A673 (cell line): ENCODE measurements around the gene DEDD2. TPM values are rescaled to one million over a fixed set of nuclear protein-coding genes. Genes with fewer than 3 reads are reported as not detected.

ENCODE experiments used
- BruUV-seq: library from RNA; stranded (reverse); fragments of 400-500 nt; replicated peaks from 2 replicates; lab custom pipeline; 2021; lab: Mats Ljungman, UMichigan
- CTCF ChIA-PET: fragments of 300-600 bp; sonication (Branson Sonifier 250); formaldehyde crosslinking; loops from one replicate; lab custom pipeline; 2022; ENCODE audit warnings: antibody characterized with exemption; lab: Charles Lee
- POLR2A ChIA-PET: fragments of 300-600 bp; sonication (Branson Sonifier 250); formaldehyde crosslinking; loops from one replicate; lab custom pipeline; 2022; ENCODE audit warnings: antibody characterized with exemption; ENCODE audit not compliant: low non-redundant PET; lab: Charles Lee
- DNase-seq: peaks from one replicate; pipeline ENCODE4 v3.0.0-alpha.2; 2015; ENCODE audit warnings: low spot score
- H3K27ac ChIP-seq: fragments of 200-600 bp; sonication (generic); 2 replicates; pipeline ENCODE4 v1.5.1; 2016; ENCODE audit warnings: mixed run types, low read depth, mild to moderate bottlenecking, mixed read lengths, antibody characterized with exemption, low read length; ENCODE audit not compliant: poor library complexity, severe bottlenecking
- H3K27me3 ChIP-seq: fragments of 200-600 bp; sonication (generic); replicated peaks from 2 replicates; pipeline ENCODE4 v1.6.1; 2017; ENCODE audit warnings: mixed run types, low read depth, mild to moderate bottlenecking, mixed read lengths, antibody characterized with exemption, low read length; ENCODE audit not compliant: insufficient read depth, poor library complexity
- H3K36me3 ChIP-seq: fragments of 200-600 bp; sonication (generic); 2 replicates; pipeline ENCODE4 v1.6.1; 2016; ENCODE audit warnings: mixed run types, mild to moderate bottlenecking, mixed read lengths, antibody characterized with exemption, low read length; ENCODE audit not compliant: insufficient read depth, poor library complexity, severe bottlenecking
- H3K4me1 ChIP-seq: fragments of 200-600 bp; sonication (generic); 2 replicates; pipeline ENCODE4 v1.6.1; 2017; ENCODE audit warnings: mixed run types, mild to moderate bottlenecking, mixed read lengths, antibody characterized with exemption, low read length; ENCODE audit not compliant: insufficient read depth, poor library complexity, severe bottlenecking
- H3K4me3 ChIP-seq: fragments of 200-600 bp; sonication (generic); 2 replicates; pipeline ENCODE4 v1.5.1; 2016; ENCODE audit warnings: low read depth, mixed run types, mild to moderate bottlenecking, mixed read lengths, low read length; ENCODE audit not compliant: poor library complexity, severe bottlenecking
- H3K9me3 ChIP-seq: fragments of 200-600 bp; sonication (generic); 2 replicates; pipeline ENCODE4 v1.6.1; 2016; ENCODE audit warnings: mixed run types, low read depth, mild to moderate bottlenecking, mixed read lengths, antibody characterized with exemption, low read length; ENCODE audit not compliant: poor library complexity, severe bottlenecking
- EZH2 ChIP-seq: fragments of 200-600 bp; sonication (generic); IDR thresholded peaks from 2 replicates; pipeline ENCODE4 v1.6.1; 2017; ENCODE audit warnings: borderline replicate concordance, low read depth, mild to moderate bottlenecking, mixed read lengths, antibody characterized with exemption, low read length; ENCODE audit not compliant: poor library complexity, severe bottlenecking
- intact Hi-C: fragments of 100-400 bp; cut with micrococcal nuclease; formaldehyde crosslinking; loops from one replicate; pipeline ENCODE4 v1.10.0; 2022; ENCODE audit not compliant: unreplicated experiment
- total RNA-seq: library from RNA; stranded (reverse); gene quantifications from 2 replicates; pipeline ENCODE4 v1.2.3, GENCODE V29; 2021
- TF ChIP-seq, protein P1 (sequence below): fragments of 300-800, 200-600 bp; sonication (generic); conservative IDR thresholded peaks from 2 replicates; pipeline ENCODE4 v1.5.1; 2017; ENCODE audit warnings: low read depth, mild to moderate bottlenecking, antibody characterized with exemption, low read length, moderate library complexity, mixed read lengths

Gene DEDD2
- total RNA-seq, 1 experiment from 2014 or later: 32.1 TPM

- no TSS peak for BruUV-seq
- Histone ChIP-seq H3K27ac (peak overlapping the region; percentile 52), H3K4me3 (no peak overlapping the region), H3K4me1 (peaks cover 63% of the 10 kb centered on the region), H3K27me3 (no peaks in the 10 kb centered on the region), H3K9me3 (no peaks in the 10 kb centered on the region), H3K36me3 (peaks cover 23% of the 10 kb centered on the region)
- POLR2A ChIA-PET: interaction anchor here (0.7 kb wide), 2 partner anchors 58 to 155 kb away, joined by 3 read pairs; no protein-coding TSS in a partner anchor
- TF ChIP-seq, protein P1, sequence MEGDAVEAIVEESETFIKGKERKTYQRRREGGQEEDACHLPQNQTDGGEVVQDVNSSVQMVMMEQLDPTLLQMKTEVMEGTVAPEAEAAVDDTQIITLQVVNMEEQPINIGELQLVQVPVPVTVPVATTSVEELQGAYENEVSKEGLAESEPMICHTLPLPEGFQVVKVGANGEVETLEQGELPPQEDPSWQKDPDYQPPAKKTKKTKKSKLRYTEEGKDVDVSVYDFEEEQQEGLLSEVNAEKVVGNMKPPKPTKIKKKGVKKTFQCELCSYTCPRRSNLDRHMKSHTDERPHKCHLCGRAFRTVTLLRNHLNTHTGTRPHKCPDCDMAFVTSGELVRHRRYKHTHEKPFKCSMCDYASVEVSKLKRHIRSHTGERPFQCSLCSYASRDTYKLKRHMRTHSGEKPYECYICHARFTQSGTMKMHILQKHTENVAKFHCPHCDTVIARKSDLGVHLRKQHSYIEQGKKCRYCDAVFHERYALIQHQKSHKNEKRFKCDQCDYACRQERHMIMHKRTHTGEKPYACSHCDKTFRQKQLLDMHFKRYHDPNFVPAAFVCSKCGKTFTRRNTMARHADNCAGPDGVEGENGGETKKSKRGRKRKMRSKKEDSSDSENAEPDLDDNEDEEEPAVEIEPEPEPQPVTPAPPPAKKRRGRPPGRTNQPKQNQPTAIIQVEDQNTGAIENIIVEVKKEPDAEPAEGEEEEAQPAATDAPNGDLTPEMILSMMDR: no peak
- TF ChIP-seq EZH2: no peak
- CTCF ChIA-PET: interaction anchor here (3.3 kb wide), 1 partner anchor 32 kb away, joined by 27 read pairs; no protein-coding TSS in a partner anchor
- DNase-seq: no peak
- intact Hi-C loops: no loop called here
Measured at GRCh38 chr19:42247640-42248199, 30.2 kb upstream of the DEDD2 start.

DNA sequence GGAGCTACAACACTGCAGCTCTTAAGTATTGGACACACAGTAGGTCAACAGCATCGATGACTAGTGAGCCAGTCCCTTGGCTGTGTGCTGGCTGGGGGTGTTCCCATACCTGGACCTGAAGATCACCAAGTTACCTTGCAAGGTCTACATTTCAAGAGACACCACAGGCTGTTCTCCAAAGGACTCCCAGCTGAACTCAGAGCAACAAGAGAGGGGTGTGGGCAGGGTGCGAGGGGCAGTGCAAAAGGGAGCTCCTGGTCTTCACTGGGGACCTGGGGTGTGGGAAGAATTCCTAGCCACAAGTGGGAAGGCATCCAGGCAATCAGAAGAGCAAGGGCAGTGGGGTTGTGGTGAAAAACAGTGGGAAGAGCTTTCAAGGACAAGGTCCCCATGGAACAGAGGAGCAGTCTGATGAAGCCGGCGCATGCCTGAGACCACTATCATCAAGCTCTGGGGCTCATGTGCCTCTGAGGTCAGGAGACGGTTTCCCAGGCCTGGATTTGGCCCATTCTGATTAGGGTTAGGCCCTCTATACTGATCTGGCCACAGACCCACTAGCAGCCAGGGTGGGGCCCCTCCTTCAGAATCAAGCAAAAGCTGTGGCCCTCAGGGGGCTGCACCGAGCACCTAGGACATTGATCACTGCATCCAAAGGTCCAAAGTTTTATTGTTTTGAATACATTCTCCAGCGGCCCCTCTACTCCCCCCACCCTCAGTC lies 29.6 kb upstream of the DEDD2 start:
- H3K36me3 ChIP-seq: peaks cover 23% of the 10 kb centered on the region
- H3K9me3 ChIP-seq: no peaks in the 10 kb centered on the region
- BruUV-seq: no TSS peak
- DNase-seq: no peak
- H3K27me3 ChIP-seq: no peaks in the 10 kb centered on the region
- H3K27ac ChIP-seq: peak overlapping the region; percentile 60
- ChIA-PET POLR2A (interaction anchor here (0.7 kb wide), 1 partner anchor 58 kb away, joined by 3 read pairs; no protein-coding TSS in a partner anchor), CTCF (interaction anchor here (0.6 to 3.3 kb wide), 3 partner anchors 9 to 33 kb away, joined by 3 to 27 read pairs (median 3); no protein-coding TSS in a partner anchor)
- peaks cover 57% of the 10 kb centered on the region for H3K4me1 ChIP-seq
- intact Hi-C loops: loop anchor here (1.0 kb wide), 2 partner anchors 32 to 78 kb away; partner anchors contain the start of gene MEGF8
- TF ChIP-seq EZH2: no peak
- TF ChIP-seq, protein P1: no peak
- H3K4me3 ChIP-seq: no peak overlapping the region

DNA sequence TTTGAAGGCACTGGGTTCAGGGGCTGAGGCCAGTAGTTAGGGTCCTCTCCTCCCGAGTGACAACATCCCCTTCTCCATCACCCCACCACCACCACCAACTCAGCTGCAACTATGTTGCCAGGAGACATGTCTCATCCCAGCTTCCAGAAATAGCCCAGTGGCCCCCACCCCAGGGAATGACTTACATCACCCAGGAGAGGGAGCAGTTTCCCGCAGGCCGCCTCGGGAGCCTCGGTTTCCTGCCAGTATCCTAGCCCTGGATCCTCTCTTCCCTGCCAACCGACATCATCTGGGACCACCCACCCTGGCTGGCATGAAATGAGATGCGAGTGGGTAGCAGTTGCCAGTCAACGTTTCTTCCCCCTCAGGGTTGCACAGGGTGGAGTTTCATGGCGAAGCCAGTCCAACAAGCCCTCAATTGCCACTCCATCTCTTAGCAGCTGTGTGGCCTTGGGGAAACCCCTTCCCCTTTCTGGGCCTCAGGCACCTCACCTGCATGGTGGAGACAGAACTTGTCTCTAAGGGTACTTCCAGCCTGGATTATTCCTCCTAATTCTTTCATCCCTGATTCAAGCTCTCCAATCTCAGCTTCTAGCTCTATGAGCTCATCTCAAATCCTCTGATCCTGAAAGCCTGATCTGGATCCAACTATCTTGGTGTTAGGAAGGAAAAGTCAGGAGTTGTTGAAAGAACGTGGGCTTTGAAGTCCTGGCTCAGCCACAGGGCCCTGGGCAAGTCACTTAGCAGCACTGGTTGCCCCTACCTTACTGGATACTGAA lies 28.9 kb upstream of the DEDD2 start:
- Histone ChIP-seq H3K4me1 (peaks cover 52% of the 10 kb centered on the region), H3K27me3 (no peaks in the 10 kb centered on the region), H3K9me3 (no peaks in the 10 kb centered on the region), H3K36me3 (peaks cover 23% of the 10 kb centered on the region), H3K4me3 (no peak overlapping the region), H3K27ac (peak overlapping the region; percentile 82)
- intact Hi-C loops: loop anchor here (1.0 kb wide), 2 partner anchors 33 to 79 kb away; partner anchors contain the start of gene MEGF8
- POLR2A ChIA-PET: no interaction called here
- DNase-seq: peak; percentile 85
- TF ChIP-seq, protein P1: peak; percentile 73
- TF ChIP-seq EZH2: no peak
- no TSS peak for BruUV-seq
- CTCF ChIA-PET: interaction anchor here (0.6 to 3.3 kb wide), 5 partner anchors 9 to 47 kb away, joined by 3 to 27 read pairs (median 3); no protein-coding TSS in a partner anchor
